ENCODE measurements around the gene AIMP2. TPM values are rescaled to one million over a fixed set of nuclear protein-coding genes. Genes with fewer than 3 reads are reported as not detected.
"Not testable (repeated sequence)": the region's sequence is repeated elsewhere in the genome, so short reads cannot be mapped to it uniquely, and the experiment has no call there.

Gene AIMP2
- total RNA-seq, 2 donors from 2014 or later, result 22.6 to 27.4 TPM

DNA sequence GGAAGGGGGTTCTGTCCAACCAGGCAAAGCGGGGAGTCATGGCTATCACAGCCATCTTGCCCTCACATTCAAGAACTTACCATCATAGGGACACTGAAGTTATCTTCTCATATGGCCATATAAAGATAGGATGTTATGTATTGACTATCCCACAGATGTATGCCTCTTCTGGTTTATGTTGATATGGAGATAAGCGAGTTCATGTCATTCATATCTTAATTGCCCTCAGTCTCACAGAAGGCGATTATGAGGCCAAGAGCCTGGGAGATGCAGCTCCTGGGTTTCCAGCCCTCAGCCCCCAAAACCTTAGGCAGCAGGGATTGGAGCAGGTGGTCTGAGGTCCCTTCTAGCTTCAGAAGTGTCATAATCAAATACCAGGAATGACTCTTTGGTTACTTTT lies 13.6 kb downstream of the AIMP2 start:
- DNase-seq (ENCODE audit: low spot score), result no peak
- intact Hi-C loops (cut with DNase I), result no loop called here

DNA sequence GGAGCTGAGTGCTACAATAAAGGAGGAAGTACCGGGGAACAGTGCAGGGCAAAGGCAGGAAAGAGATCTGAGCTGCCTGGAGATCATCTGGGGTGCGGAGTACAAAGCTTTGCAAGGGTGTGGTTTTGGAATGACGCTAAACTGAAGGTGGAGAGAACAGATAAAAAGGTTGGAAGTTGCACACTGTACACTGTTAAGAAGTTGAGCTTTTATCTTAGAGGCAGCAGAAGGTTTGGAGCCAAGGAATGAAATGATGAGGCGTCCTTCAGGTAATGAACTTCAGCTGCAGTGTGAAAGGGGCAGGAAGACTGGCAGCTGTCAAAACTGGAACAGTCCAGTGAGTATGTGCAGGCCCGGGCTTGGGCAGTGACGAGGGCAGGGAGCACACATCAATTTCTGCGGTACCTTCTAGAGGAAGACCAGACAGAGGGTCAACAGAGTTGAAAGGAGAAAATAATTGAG lies 14.9 kb downstream of the AIMP2 start:
- DNase-seq (ENCODE audit: low spot score), result no peak
- intact Hi-C loops (cut with DNase I), result no loop called here

DNA sequence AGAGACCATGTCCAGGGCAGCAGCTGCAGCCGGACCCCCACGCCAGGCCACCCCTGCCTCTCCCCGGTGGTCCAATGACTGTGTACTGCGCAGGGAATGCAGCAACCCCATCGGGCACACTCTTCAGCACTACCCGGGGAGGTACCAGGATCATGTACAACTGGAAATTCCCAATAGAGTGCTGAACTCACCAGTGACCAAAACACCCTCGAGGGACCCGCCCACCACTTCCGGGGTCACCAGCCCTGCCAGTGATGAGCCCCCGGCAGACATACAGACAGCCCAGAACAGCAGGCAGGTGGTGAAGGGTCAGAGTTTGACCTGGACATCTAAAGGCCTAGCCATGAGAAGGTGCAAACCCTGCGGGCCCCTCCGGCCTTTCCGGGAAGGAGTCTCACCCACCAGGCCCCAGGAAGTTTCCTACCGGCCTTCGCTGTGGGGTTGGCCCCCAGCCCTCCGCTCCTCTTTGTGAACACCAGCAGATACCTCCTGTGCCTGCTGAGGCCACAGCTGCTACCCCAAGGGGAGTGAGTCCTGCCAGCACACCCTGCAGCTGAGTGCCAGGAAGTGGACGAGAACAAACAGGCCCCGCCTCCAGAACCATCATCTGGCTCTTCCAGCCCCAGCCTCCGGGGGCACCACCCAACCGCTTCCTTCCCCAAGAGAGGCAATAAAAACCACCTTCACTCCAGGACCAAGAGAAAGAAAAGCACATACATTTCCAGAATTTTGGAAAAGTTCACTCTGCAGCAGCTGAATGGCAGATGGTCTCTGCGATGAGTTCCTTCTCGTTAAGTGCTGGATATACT lies 17.1 kb downstream of the AIMP2 start:
- peak; percentile 92 for DNase-seq (ENCODE audit: low spot score)
- intact Hi-C loops (cut with DNase I), result no loop called here

DNA sequence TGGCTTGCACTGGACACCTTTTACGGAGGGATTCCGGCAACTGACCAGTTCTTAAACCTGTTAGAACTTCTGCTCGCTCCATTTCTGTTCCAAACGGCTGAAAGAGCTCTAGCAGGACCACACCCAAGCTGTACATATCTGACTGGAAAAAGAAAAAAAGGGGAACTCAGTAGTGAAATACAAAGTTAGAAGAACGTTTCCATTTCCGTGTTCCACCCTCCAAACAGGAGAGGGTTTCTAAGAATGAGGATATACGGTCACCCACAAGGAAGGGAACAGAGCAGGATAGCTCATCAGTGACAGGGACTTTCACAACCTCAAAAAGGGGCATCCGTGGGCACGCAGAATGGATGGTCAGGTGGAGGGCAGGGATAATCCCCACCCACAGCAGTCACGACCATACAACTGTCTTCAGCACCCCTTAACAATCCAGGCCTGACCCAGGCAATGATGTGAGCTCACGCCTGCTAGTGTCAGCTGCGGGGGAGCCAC lies 17.8 kb downstream of the AIMP2 start:
- intact Hi-C loops (cut with DNase I), result no loop called here
- DNase-seq (ENCODE audit: low spot score), result no peak

DNA sequence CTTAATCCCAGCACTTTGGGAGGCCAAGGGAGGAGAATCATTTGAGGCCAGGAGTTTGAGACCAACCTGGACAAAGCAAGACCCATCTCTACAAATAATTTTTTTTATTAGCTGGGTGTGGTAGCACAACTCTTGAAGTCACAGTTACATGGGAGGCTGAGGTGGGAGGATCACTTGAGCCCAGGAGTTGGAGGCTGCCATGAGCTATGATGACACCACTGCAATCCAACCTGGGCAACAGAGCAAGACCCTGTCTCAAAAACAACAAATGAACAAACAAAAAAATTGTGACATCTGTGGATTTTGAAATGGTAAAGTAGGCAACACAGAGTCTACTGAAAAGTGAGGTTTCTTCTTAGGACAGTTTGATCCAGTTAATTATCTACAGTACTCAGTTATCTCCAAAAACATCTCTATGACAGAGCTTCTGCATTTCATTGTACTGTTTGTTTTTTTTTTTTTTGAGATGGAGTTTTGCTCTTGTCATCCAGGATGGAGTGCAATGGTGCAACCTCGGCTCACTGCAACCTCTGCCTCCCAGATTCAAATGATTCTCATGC lies 18.8 kb downstream of the AIMP2 start:
- intact Hi-C loops (cut with DNase I), result no loop called here
- no peak for DNase-seq (ENCODE audit: low spot score)

DNA sequence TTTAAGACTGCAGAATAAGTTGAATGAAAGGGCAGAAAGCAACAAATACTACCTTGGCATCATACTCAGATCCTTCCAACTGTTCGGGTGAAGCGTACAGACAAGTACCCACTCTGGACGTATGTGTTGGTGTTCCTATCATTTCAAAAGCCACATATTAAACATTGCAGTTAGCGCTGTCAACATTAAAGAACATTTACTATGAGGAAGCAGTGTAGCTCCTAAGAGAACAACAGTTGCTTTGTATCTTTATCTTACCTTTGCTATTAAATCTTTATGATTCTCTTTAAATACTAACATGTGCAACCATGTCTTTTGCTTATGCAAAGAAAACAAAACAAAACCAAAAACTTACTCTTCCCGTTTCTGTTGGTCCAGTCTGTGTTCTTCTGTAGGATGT lies 19.5 kb downstream of the AIMP2 start:
- no peak for DNase-seq (ENCODE audit: low spot score)
- intact Hi-C loops (cut with DNase I), result no loop called here

DNA sequence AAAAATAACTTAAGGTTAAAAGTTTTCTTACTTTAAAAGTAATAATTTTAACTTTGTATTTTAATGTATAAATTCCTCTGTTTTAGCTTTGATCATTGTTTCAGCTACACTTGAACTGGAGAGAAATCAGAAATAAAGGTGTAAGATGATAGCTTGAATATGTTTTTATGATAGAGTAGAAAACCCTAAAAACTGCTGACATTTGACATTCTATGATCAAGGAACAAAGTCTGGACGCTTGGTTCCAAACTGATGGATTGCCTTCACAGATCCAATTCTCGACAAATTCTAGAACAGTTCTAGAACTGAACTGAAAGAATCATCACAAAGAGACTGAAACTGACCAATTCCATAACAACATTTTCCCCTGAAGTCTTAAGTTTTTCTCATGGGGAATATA lies 21.9 kb downstream of the AIMP2 start, which contains the start of gene ANKRD61:
ANKRD61 (plus strand) TSS at position 389 of the 400 bp plus-strand sequence; CDS start at position 389, 0 bp downstream.
- intact Hi-C loops (cut with DNase I), result no loop called here
- DNase-seq (ENCODE audit: low spot score), result no peak

DNA sequence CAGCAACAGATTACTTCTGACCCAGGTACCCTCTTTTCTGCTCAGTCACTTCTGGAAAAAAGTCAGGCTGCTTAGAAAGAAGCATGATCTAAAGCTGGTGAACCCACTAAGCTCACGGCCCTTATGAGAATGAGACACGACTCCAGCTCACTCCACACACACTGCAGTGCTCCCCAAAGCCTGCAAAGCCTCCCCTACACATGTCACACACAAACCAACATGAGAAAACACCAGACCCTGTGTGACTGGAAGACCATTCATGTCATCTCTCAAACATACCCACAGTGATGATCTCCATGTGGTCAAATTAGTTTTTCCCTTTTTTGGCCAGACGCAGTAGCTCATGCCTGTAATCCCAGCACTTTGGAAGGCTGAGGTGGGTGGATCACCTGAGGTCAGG lies 22.5 kb downstream of the AIMP2 start:
- DNase-seq (ENCODE audit: low spot score), result no peak
- intact Hi-C loops (cut with DNase I), result no loop called here

DNA sequence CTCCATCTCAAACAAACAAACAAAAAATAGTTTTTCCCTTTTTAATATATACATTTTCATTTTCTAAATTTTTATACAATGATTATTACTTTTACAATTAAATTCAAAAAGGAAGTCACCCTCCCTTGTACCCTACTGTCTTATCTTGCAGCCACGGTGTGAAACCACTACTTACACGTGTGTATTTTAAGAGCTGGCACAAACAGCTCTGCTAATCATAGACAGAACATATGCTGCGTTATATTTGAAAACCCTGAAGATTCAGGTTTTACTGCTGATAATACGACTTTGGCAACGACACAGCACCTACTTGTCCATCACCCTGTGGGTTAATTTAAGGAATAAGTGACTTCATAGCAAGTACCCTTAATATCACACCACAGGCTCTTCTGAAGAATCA lies 23.1 kb downstream of the AIMP2 start:
- intact Hi-C loops (cut with DNase I), result no loop called here
- DNase-seq (ENCODE audit: low spot score), result no peak

DNA sequence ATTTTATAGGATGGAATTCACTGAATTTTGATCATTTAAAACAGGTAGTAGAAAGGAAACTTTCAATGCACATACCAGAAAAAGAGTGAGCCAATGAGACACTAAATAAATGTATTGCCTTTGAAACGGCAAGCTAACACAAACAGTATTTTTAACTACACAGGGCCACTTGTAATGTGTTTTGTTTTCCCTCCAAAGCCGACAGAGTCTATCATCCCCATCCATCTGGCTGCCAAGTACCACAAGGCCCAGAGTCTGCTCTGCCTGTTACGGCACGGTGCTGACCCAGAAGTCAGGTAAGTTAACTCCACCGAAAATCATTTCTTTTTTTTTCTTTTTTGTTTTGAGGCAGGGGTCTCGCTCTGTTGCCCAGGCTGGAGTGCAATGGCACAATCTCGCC lies 23.6 kb downstream of the AIMP2 start:
- no peak for DNase-seq (ENCODE audit: low spot score)
- intact Hi-C loops (cut with DNase I), result no loop called here

DNA sequence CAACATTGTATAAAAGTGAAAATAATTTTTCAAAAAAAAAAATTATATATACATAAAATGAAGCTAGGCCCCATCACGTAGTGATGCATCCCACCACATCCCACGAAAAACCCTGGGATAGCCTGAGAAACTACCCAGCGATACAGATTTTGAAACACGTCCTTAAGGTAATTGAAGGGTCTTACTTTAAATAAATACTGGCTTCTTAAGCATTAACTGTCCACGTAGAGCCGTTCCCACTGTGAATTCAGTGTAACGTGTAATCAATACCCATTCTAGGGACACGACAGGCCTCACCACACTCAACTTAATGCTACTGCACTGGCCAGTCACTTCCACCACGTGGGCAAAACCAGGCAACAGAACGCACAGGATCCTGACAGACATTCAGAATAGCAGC lies 26.1 kb downstream of the AIMP2 start:
- intact Hi-C loops (cut with DNase I), result no loop called here
- no peak for DNase-seq (ENCODE audit: low spot score)

DNA sequence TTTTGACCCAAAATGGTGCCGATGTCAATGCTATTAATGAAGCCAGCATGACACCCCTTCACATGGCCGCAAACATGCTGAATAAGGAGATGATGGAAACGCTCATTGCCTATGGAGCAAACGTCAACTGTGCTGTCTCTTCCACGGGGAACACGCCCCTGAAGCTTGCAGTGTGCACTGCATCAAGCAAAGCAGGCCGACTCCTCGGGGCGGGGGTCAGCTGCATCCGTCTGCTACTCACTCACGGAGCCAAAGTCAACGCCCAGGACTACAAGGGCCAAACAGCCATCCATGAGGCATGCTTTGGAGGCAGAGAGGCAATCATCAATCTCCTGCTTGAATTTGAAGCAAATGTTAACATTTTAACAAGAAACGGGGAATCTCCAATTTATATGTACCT lies 26.6 kb downstream of the AIMP2 start:
- intact Hi-C loops (cut with DNase I), result no loop called here
- no peak for DNase-seq (ENCODE audit: low spot score)

DNA sequence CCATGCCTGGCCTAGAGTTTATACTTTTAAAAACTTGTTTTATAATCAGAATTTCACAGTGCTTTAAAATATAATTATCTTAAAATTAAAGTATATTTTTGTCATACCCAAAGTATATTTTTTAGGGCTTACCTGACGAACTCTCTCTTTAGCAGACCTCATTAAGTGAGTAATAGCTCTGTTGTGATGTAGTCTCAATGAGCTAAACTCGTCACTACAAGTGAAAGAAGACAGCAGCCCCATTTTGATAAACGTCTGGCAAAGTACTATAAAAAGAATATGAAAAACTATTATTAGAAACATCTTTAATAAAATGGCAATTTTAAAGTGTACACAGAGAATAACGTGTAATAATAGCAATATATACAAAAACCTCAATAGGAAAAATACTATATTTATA lies 40.7 kb downstream of the AIMP2 start:
- intact Hi-C loops (cut with DNase I), result no loop called here

DNA sequence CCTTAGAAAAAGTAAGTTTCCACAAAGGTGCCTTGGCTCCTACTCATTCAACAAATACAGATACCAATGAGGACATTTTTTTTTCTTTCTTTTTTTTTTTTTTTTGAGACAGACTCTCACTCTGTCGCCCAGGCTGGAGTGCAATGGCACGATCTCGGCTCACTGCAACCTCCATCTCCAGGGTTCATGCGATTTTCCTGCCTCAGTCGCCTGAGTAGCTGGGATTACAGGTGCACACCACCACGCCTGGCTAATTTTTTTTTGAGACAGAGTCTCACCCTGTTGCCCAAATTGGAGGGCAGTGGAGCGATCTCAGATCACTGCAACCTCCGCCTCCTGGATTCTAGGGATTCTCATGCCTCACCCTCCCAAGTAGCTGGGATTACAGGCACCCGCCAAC lies 42.1 kb downstream of the AIMP2 start:
- intact Hi-C loops (cut with DNase I), result not testable (repeated sequence)

More for the DNA sequence above, 40.7 kb downstream of the AIMP2 start:
- DNase-seq (ENCODE audit: low spot score), result no peak

DNA sequence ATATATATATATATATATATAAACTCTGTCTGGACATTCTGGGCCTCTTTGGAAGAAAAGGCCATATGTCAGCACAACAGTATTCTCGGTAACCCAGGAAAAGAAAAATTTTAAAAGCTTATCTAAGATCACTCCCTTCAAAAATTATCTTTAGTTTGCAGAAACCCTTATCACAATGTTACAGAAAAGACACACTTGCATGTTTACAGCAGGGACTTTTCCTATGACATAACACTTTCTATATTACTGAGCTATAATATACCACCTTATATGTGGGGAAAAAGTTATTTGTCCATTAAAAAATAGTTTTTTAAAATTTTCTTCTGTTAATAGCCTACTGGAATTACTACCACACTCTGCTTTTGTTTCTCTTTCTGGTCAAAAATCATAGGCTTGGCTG lies 47.5 kb downstream of the AIMP2 start:
- intact Hi-C loops (cut with DNase I), result no loop called here
- DNase-seq (ENCODE audit: low spot score), result no peak

More for the DNA sequence above, 42.1 kb downstream of the AIMP2 start:
- not testable (repeated sequence) for DNase-seq (ENCODE audit: low spot score)

DNA sequence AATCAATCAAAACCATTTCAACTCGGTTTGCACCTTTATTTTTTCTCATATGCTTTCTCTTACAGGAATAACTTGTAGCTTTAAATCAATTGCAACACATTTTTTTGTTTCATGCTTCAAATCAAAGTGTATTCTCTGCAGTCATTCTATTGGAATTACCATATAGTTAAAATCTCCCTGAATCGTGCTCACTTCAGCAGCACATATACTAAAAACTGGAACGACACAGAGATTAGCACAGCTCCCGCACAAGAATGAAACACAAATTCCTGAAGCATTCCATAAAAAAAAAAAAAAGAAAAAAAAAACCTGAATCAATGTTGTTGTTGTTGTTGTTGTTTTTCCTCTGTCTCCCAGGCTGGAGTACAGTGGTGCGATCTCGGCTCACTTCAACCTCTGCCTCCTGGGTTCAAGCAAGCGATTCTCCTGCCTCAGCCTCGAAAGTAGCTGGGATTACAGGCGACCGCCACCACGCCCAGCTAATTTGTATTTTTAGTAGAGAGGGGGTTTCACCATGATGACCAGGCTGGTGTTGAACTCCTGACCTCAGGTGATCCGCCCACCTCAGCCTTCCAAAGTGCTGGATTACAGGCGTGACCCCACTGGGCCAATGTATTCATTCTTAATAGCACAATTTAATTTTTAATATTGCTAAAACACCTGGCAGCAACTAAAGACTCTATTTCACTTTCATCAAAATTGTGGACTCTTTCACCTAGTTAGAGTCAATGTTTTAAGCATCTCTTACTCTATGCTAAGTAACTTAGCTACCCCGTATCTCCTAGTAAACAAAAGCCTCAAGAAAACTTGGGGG lies 48.5 kb downstream of the AIMP2 start:
- intact Hi-C loops (cut with DNase I), result no loop called here
- no peak for DNase-seq (ENCODE audit: low spot score)

DNA sequence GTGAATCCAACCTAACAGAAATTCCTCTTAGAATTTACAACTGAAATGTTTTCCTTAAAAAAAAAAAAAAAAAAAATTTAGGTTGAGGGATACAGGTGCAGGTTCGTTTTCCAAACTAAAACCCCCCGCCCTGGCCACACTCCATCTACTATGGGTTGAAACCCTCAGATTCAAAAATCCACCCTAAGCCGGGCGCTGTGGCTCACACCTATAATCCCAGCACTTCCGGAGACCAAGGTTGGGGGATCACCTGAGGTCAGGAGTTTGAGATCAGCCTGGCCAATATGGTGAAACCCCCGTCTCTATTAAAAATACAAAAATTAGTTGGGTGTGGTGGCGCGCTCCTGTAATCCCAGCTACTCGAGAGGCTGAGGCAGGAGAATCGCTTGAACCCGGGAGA lies 50.9 kb downstream of the AIMP2 start:
- DNase-seq (ENCODE audit: low spot score); intact Hi-C loops (cut with DNase I): not testable (repeated sequence)

DNA sequence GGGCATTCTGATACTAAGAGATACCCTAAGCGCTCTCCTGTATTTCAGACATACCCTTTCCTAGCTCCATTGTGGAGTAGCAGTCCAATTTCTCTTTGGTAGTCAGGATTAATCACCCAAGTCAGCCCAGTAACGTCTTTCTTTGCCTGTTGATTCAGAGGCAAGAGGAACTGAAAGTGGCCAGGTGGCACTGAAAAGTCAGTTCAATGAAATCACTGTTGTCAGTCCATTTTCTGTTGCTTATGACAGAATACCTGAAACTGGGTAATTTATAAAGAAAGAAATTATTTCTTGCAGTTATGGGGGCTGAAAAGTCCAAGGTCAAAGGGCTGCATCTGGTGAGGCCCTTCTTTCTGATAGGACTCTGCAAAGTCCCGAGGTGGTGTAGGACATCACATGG lies 62.3 kb downstream of the AIMP2 start:
- intact Hi-C loops (cut with DNase I), result no loop called here
- no peak for DNase-seq (ENCODE audit: low spot score)
